NOMO-1 treated with DMSO at 0.1 percent for 48 hours (cell line): ENCODE data around the gene COX4I2.
A peak's percentile ranks its signal among the peaks of the same experiment; 100 is the strongest.
"Not testable (repeated sequence)": the region's sequence is repeated elsewhere in the genome, so short reads cannot be mapped to it uniquely, and the experiment has no call there.

Source experiments
- DNase-seq: peaks from one replicate; lab custom pipeline; 2025; ENCODE audit not compliant: unreplicated experiment; lab: John Stamatoyannopoulos, UW

Gene COX4I2

GRCh38 chr20:31607640-31608250 lies 30.0 kb upstream of the COX4I2 start:
- no peak for DNase-seq

GRCh38 chr20:31608251-31608945 lies 29.3 kb upstream of the COX4I2 start:
- peak; percentile 13 for DNase-seq

- DNase-seq: not testable (repeated sequence)
These were observed 25.5 kb upstream of the COX4I2 start for GRCh38 chr20:31612271-31612640.

DNA sequence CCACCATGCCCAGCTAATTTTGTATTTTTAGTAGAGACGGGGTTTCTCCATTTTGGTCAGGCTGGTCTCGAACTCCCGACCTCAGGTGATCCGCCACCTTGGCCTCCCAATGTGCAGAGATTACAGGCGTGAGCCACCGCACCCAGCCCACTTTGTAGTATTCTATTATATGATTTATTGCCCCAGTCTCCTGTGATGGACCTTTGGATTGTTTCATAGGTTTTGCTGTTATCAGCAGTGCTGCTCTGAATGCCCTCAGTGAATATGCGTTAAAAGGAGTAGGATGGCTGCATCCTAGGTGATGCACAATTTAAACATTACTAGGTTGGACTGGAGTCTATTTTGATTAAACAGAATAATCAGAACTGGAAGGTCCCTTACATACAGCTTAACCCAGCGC lies 22.3 kb upstream of the COX4I2 start:
- DNase-seq: no peak

DNA sequence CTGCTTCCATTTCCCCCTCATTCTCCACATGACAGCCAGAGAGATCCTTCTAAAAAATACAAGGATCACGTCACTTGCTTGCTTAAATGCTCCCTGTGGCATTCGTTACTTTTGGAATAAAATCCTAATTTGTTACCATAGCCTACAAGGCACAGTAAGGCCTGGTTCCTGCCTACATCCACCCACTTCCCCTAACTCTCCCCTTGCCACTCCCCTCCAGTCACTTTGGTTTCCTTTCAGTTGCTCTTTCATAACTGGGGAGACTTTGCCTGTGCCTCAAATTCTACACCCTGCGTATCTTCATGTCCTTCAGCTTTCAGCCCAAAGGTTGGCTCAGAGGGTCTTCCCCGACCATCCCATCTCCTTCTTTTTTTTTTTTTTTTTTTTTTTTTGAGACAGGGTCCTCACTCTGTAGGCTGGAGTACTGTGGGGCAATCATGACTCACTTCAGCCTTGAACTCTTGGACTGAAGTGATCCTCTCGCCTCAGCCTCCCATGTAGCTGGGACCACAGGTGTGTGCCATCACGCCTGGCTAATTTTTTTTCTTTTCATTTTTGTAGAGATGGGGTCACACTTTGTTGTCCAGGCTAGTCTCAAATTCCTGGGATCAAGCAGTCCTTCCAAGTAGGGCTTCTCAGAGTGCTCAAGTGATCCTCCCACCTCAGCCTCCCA lies 20.1 kb upstream of the COX4I2 start:
- DNase-seq: peak; percentile 87

- no peak for DNase-seq
These were observed 17.5 kb upstream of the COX4I2 start for GRCh38 chr20:31620246-31620645.

DNA sequence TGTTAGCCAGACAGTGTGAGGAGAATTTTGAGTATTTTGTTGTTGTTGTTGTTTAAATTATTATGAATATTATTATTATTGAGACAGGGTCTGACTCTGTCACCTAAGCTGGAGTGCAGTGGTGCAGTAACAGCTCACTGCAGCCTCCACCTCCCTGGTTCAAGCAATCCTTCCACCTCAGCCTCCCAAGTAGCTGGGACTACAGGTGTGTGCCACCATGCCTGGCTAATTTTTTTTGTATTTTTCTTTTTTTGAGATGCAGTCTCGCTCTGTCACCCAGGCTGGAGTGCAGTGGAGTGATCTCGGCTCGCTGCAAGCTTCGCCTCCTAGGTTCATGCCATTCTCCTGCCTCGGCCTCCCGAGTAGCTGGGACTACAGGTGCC lies 14.6 kb upstream of the COX4I2 start:
- DNase-seq: not testable (repeated sequence)

GRCh38 chr20:31626534-31626933 lies 11.2 kb upstream of the COX4I2 start:
- not testable (repeated sequence) for DNase-seq

DNA sequence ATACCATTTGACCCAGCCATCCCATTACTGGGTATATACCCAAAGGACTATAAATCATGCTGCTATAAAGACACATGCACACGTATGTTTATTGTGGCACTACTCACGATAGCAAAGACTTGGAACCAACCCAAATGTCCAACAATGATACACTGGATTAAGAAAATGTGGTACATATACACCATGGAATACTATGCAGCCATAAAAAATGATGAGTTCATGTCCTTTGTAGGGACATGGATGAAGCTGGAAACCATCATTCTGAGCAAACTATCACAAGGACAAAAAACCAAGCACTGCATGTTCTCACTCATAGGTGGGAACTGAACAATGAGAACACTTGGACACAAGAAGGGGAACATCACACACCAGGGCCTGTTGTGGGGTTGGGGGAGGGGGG lies 9.7 kb upstream of the COX4I2 start:
- DNase-seq: not testable (repeated sequence)

- DNase-seq: no peak
These were observed 7.4 kb upstream of the COX4I2 start for GRCh38 chr20:31630187-31630790.

- DNase-seq: no peak
These were observed 5.0 kb upstream of the COX4I2 start for GRCh38 chr20:31632548-31633338.

DNA sequence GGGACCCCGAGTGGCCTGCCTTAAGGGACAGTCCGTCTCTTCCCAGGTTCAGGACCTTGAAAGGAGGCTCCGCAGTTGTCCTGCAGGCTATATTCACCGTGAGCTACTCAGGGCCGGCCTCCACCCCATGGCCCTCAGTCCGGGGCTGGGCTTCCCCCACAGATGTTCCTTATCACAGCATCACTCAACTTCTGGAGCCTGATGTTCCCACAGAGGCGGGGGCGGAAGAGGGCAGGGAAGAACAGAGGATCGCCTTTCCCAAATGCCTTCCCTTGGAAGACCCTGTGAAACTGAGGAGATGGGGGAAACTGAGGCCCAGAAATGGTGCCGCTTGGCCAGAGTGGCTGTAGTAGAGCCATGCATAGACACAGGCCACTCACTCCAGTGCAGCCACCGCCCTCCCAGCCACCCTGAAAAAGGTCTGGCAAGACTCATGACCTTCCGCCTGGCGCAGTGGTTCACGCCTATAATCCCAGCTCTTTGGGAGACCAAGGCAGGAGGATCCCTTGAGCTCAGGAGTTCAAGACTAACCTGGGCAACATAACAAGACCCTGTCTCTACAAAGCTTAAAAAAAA lies 4.3 kb upstream of the COX4I2 start:
- DNase-seq: no peak

DNA sequence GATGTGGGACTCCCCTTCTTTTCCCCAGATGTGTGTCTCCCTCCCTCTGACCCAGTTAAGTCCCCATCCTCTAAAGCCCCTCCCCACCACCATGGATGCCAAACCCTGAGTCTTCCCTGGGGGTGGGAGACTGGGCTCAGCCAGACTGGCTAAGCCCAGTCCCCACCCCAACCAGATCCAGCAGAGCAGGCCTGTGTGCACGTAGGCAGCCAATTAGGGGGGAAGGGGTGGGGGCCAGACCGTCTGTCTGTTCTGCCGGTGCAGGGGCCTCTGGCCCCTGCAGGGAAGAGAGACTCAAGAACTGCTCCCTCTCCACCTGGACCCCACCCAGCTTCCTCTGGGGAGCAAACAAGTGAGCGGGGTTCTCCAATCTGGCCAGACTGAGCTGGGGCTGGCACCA lies 605 bp downstream of the COX4I2 start:
- DNase-seq: no peak

DNA sequence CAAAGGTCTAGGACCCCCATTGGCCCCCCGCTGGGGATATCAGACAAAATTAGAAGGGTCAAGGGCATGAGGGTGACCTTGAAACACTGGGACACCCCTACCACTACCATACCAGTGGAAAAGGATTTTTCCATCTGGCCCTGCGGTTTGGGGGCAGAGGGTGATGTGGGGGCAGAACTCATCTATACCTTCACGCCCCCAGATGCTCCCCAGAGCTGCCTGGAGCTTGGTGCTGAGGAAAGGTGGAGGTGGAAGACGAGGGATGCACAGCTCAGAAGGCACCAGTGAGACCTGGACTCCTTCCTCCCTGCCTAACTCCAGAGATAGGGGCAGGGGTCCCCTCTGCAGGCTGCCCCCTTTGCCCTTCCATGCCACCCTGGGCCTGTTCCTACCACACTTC lies 1.1 kb downstream of the COX4I2 start:
- no peak for DNase-seq

DNA sequence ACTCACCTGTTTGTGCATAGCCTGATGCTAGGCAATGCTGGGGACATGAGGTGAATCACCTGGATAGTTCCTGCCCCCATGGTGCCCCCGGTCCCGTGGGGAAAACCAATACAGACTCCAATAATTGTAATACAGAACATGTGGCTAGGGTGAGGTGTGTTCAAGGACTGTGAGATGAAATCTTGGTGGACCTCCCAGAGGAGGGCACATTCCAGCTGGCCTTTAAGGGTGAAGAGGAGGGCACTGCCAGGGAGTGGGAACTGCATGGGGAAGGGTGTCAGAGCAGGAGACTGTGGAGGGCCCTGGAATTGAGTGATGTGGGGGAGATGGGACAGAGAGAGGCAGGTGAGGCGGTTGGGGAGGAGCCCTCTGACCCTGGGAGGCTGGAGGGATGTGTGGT lies 2.5 kb downstream of the COX4I2 start:
- no peak for DNase-seq

DNA sequence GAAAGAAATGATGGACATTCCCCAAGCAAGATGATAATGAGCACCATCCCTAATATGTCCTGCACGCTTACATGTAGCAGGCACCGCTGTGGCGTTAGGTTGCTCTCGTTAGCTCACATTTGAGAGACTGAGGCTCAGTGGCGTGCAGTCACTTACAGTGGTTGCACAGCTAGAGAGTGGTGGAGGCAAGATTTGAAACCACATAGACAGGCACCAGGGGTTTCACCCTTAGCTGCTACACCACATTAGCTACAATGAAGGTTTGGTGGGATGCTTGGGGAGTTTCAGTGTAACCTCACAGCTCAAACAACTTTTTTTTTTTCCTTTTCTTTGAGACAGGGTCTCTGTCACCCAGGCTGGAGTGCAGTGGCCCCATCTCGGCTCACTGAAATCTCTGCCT lies 3.7 kb downstream of the COX4I2 start:
- DNase-seq: no peak

GRCh38 chr20:31642837-31643236 lies 5.1 kb downstream of the COX4I2 start:
- DNase-seq: no peak

DNA sequence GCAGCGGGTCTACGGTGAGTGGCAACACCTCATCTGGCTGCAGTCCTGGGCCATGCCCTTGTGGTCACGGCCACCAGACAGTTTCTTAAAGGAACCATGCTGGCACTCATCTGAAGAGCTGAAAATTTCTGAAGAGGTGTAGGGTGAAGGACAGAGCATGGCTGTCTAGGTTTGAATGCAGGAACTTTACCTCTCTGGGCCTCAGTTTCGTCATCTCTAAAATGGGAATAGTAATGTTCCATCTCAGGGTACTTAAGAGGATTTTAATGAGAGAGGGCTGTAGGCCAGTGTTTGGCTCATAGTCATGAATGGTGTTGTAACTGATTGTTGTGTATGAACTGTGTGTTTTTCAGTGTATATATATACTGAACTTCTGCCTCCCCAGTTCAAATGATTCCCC lies 5.8 kb downstream of the COX4I2 start:
- DNase-seq: no peak

DNA sequence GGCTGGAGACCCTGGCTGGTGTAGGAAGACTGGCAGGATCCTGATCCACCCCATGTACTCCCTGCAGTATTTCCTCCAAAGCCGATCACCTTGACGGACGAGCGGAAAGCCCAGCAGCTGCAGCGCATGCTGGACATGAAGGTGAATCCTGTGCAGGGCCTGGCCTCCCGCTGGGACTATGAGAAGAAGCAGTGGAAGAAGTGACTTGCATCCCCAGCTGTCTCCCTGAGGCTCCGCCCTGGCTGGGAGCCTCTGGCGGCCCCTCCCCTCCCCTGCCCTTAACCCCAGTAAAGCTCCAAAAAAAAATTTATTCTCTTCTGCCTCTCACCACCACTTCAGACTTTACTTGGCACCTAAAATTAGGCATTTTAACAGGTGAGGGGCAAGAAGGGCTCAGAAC lies 7.0 kb downstream of the COX4I2 start:
- DNase-seq: no peak

DNA sequence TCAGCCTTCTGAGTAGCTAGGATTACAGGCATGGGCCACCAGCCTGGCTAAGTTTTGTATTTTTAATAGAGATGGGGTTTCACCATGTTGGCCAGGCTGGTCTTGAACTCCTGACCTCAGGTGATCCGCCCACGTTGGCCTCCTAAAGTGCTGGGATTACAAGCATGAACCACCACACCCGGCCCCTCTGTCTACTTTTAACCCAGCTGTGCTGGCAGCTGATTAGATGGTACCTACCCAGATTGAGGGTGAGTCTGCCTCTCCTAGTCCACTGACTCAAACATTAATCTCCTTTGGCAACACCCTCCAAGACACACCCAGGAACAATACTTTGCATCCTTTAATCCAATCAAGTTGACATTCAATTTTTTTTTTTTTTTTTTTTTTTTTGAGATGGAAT lies 10.4 kb downstream of the COX4I2 start:
- not testable (repeated sequence) for DNase-seq

DNA sequence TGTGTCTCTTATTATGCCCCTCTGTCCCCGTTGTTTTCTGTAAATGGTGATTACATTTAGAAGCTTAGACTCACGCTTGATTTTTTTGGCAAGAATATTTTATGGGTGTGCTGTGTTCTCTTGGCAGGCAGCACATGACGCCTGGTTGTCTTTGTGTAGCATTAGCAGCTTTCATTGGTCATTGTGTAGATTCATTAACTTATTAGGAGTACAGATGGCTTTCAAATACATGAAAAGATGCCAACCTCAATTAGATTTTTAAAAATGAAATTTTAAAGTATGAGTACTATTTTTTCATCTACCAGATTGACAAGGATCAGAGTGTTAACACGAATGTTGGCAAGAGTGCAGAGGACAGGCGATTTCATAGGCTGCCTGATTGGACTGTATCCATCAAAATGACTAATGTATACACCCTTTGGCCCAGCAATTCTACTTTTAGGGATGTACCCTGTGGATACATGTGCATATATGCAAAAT lies 15.2 kb downstream of the COX4I2 start:
- DNase-seq: no peak
